DMS153 (cell line): Measurements from ENCODE around the gene CNNM1.

Experiments used
- DNase-seq: peaks from one replicate; lab custom pipeline; 2025; lab: John Stamatoyannopoulos, UW

CNNM1 gene

DNA sequence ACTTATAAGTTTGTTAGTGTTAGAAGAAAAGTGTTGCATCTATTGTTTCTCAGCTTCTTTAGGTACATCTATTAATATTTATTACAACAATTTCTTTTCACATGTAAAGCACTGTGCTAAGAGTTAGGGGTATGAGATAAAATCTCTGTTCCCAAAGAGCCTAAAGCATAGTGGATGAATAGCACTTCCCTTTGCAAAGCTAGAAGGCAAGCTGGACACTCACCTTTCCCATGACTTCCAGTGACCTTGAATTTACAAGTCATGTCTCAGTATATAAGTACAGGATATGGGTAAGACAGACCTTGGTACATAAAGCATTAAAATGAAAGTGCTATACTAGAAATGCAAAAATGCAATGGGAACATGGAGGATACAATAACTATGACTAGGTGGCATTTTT, 8.7 kb downstream of the CNNM1 start:
- DNase-seq, result no peak

DNA sequence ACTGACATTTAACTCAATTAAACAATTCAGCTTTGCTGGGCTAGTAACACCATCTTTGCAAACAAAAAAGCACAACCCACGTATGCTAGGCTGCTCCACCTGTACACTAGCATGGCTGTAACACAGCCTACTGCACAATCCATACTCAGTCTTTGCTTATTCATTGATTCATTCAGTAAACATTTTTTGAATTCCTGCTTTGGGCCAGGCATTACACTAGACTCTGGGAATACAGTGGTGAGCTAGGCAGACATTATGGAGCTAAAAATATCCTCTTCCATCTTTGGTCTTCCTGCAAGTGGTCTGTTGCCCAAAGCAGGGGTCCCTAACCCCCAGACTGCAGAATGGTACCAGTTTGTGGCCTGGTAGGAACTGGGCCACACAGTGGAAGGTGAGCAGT, 9.9 kb downstream of the CNNM1 start:
- no peak for DNase-seq

DNA sequence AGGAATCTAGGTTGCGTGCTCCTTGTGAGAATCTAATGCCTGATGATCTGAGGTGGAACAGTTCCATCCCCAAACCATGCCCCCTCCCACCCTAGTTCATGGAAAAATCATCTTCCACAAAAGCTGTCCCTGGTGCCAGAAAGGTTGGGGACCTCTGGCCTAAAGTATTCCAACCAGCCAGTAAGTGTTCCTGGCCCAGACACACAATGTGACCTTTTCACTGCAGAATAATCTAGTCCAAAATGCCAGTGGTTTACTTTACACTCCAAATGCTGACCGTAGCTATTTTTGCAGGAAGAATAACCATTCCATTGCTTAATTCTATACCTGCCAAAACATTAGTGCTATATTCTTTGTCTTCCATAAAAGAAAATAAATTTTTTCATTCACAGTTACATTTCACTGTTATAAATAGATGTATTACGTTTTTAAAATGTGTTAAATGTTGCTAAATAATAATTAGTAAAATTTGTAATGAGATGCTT, 10.4 kb downstream of the CNNM1 start:
- no peak for DNase-seq

DNA sequence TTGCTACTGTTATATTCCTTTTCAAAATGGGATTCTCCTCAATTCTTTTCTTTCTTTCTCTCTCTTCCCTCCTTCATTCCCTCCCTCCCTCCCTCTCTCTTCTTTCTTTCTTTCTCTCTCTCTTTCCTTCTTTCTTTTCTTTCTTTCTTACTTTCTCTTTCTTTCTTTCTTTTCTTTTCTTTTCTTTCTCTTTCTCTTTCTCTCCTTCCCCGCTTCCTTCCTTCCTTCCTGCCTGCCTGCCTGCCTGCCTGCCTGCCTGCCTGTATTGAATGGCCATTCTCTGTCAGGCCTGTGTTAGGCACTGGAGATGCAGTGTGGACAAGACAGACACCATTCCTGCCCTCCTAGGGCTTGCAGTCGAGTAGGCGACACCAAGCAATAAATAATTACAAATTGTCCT, 11.5 kb downstream of the CNNM1 start:
- no peak for DNase-seq

DNA sequence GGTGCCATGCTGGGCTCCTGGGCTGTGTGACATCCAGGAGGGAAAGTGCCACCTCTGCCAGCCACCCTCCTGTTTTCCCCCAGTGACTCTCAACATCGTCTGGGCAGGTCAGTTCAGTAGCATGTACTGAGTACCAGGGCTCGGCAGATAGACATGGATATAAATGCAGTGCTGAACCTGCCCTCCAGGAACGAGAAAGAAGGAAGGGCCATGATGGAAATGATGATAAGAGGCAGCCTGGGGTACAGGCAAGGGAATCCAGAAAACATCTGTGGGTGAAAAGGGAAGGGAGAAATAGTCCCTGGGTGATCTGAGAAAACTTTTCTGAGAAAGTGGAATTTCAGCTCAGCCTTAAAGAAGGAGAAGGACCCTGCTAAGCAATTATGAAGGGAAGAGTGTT, 12.1 kb downstream of the CNNM1 start:
- no peak for DNase-seq

DNA sequence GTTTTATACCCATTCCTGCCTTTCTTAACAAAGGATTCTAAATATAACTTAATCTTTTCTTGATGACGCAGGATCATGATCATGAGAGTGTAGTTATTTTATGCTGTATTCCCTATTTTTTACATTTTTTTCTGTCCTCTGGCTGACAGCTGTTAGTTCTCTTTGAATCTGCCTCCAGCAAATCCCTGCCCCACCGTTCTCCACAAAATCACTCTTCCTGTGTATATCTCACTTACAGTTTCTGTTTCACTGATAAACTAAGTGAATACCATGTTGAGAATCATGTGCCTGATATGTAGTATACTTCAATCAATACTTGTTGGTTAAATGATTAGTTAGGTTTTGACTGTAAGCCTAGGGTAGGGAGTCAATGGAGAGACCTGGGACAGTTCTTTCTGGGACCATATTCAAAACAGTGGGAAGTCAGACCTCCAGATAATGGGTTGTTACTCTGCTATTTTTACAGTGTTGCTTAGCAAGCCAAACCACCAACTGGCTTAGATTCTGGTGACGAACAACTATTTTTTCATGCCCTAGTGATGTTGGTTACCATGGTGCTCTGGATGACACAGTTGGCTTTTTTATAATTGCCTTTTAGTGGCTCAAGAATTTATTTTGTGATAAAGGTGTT, 12.8 kb downstream of the CNNM1 start:
- no peak for DNase-seq

DNA sequence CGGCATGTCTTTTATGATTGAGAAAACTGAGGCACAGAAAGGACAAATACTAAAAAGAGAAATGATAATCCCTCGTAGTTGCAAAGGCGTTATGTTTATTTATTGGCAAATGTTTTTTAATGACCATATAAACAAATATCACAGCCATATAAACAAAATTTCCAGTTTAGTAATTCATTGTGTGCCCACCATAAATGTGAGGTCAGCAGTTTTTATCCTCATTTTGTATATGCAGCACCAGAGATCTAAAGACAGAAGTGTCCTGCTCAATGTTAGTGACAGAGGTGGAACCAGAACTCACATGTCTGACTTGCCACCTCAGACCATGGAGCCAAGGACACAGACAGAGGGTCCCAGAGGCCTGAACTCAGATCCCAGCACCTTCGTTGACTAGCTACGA, 14.1 kb downstream of the CNNM1 start:
- no peak for DNase-seq

DNA sequence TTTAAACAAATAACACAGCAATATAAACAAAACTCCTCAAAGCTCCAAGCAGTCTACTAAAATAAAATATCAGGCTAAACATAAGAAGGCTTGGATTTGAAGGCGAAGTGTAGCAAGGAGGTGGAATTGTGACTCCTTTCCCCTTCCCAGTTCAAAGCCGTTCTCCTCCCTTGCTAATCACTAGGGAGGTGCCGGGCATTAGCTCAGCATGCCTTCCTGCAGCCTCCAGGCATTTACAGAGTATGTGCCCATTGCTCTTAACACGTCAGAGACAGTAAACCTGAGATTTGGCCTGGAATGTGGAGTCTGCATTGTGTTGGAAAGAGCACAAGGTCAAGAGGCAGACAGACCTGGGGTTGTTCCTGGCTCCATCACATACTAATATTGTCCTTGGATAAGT, 15.6 kb downstream of the CNNM1 start:
- no peak for DNase-seq

DNA sequence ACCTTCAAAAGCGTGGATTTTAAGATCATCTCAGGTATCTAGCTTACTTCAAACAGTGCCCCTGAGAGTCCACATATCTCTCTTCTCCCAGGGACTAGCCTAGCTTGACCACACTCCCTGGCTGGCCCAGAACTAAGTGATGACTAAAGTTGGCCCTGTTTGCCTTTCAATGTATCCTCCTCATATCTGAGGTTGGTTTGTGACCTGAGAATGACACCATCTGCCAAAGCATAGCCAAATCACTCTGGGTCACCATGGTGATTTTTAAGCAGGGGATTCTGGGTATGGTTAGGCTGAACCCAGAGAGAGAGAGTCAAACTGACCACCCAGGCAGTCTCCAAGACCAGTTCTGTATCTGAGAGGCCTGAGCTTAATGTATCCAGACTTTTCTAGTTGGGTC, 16.2 kb downstream of the CNNM1 start:
- no peak for DNase-seq

DNA sequence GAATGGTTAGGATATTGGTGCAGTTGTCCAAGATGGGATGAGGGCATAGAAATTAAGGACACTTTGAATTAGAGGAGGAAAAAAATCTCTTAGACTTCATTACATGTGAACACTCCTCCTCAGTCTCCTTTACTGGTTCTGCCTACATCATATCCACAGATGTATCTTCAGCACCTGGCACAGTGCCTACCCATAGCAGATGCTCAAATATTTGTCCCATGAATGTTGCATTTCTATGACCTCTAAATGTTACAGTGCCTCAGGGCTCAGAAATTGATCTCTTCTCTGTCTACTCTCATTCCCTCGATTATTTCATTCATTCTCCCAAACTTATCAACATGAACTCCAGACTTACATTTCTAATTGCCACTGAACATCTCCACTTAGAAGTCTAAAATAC, 17.1 kb downstream of the CNNM1 start:
- DNase-seq, result no peak

DNA sequence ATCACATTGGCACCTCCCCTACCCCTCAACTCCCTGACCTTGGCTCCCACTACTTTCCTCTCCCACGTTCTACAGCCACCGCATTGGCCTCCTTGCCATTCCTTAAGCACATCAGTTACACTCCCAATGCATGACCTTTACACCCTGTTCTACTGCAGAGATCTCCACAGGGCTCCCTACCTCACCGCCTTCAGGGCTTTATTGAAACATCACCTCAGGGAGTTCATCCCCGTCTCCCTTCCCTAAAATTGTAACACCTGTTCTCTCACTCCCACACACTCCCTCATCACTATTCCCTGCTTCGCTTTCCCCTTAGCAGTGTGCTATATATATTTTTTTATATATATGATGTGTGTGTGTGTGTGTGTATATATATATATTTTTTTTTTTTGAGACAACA, 18.5 kb downstream of the CNNM1 start:
- no peak for DNase-seq

DNA sequence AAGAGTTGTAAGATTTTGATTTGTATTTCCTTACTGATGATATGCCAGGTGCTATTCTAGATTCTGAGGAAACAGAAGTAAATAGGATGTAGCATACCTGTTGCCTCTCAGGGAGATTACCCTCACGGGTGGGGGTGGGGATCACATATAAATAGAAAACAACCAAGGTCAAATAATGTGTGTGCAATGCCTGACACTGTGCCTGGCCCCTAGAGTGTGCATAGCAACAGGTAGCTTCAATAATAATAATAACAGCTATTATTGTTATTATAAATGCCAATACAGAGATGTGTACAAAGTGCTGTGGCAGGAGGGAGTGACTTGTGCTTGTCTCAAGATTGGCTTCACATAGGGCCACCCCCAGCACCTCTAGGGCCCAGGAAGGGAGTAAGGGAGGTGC, 24.0 kb downstream of the CNNM1 start:
- no peak for DNase-seq

DNA sequence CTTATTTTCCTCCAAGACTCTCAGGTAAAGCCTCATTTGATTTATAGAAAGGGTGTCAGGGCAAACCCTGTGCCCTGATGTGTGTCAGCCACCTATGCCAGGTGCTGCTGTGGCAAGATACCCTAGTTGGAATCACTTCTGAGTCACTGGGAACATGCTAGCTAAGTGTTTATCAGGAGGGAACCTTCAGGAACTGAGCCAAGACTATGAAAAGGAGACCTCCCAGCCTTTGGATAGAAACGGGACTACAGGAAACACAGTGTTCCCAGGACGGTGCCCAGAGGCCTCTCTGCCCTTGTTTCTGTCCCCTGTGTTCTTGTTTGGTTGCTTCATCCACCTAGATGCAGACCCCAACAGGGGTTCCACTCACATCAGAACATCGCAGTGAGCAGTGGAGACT, 28.5 kb downstream of the CNNM1 start:
- DNase-seq, result no peak

DNA sequence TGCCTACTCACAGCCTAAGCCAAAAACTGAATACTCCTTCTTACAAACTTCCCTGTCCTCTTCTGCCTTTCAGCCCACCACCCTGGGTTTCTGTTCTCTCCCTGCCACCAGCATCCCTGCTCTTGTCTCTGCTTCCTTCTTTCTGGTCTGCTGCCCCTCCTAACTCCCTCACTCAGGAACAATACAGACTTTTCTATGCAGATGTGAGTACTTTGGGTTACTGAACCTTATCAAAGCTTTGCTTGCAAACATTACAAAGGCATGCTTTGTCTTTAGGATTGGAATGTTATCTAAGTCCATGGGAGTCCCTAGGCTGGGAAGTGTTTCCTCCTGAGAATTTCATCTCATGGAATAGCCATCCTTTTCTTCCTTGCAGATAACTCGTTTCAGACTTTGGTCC, 28.9 kb downstream of the CNNM1 start:
- DNase-seq, result no peak

DNA sequence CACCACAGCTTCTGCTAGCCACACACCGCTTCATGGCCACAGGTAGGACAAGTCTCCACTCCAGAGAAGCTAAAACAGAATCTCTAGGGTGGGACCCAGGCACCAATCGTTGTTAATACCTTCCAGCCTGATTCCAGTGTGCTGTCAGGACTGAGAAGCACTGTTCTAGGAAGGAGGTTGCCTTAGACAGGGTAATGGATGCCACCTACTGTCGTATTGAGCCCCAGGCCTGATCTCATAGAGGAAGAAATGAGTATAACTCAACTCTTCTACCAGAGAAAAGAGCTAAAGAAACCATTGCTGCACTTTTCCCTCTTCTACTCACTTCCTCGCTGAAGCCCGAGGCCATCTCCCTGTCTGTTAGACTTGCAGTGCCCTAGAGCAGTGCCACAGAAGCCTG, 31.8 kb downstream of the CNNM1 start:
- no peak for DNase-seq

DNA sequence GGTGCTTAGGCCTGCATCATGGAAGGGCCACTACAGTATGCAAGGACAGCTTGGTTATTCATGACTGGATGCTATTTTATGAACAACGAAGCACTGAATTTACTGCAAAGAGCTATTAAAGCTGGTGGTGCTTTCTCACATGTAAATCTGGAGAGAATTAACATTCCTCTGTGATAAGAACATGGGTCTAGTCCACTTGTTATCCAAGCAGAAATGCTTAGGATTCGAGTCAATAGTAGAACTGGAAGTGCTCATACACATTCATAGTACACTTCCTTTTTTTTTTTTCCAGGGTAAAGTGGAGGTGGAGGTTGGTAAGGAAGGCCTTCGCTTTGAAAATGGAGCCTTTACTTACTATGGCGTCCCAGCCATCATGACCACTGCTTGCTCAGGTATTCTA, 35.0 kb downstream of the CNNM1 start:
- no peak for DNase-seq

DNA sequence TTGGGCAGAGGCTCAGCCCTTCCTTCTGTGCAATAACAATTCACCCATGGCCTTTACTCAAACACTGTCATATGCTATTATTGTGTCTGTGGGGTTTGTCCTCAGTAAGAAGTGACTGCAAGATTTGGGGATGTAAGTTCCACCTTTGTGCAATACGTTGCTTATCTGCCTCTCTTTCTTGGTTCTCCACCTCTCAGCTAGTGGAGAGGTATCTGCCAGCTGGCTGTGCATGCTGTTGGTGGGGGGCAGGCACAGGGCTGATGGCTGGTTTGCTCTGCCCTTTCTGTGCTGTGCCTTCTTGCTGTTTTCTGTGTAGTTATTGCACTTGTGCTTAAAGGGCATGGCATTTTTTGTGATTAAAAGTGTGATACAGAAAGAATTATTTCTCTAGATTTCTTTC, 36.2 kb downstream of the CNNM1 start:
- no peak for DNase-seq

DNA sequence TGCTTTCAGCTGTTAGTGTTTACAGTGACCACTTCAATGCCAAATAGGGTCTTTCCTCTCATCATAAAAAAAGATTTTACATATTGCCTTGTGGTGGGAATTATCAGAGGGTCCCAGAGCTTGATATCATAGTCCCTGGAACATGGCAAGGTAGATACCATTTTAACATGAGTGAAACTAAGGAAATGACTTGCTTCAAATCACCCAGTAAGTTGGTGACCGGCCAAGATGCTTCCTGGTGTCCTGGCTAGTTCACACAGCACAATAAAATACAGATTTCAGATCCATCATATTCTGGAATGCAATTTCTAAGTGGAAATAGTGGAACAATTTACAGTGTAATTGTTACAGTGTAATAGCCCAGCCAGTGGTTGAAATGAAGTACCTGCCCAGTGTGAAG, 36.6 kb downstream of the CNNM1 start:
- no peak for DNase-seq

DNA sequence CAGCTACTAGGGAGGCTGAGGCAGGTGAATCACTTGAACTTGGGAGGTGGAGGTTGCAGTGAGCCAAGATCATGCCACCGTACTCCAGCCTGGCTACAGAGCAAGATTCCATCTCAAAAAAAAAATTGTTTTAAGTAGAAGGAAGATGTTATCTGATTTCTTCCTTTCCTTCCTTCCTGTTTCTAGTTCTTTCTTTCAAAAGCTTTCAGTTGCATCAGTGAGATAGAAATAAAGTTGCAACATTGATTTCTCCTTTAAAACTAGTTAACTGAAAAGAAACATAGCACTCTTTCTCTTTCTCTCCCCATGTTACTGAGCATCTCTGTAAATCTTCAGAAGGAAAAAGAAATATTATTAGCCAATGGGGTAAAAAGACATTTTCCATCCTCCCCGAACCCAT, 37.5 kb downstream of the CNNM1 start:
- no peak for DNase-seq

DNA sequence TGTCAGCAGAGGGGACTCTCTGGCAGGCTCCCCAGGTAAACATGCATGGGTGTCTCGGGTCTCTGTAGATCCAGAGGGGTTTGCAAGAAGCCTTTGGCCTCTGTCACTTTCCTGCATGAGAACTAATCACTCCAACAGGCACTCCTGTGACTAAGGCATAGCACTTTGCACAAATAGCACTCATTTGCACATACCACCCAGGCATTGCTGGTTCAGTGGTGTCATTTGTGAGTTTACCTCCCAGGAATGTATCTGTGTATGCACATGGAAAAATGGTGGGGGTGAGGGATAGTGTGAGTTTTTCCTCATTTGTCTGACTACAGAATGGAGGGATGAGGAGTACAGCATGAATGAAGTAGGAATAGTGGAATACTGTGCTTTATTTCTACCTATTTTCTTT, 39.5 kb downstream of the CNNM1 start:
- DNase-seq, result no peak

DNA sequence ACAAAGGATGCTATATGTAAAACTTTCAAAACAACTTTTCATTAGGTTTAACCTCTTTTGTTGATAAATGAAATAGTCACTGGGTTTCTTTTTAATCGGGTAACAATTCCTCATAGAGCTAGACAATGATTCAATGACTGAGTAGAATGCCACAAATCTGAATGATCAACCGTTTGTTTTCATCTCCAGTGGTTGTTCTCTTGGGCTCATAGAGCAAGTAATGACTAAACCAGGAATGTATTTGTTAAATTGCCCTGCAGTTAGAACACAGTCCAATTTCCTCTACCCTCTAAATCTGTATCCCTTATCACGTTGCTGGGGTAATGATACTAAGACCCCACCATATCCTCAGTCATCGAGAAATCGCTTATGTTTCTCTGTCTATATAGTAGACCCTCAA, 40.0 kb downstream of the CNNM1 start:
- no peak for DNase-seq

DNA sequence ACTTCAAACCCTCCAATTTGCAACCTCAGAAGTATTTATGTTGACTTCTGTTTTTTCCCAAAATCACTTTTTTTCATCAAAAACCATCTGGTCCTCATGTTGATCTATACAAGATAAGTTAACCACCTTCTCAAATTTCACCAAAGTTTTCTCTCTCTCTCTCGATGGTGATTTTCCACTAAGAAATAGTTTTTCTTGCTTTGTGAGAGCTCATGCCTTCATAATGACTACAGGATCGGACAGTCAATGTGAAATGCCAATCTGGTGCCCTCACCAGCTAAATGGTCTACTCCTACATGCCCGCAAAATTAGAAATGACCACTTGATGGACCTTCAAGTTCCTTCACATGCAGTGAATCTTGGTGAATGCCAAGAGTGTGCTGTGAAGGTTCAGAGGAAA, 40.4 kb downstream of the CNNM1 start:
- no peak for DNase-seq

DNA sequence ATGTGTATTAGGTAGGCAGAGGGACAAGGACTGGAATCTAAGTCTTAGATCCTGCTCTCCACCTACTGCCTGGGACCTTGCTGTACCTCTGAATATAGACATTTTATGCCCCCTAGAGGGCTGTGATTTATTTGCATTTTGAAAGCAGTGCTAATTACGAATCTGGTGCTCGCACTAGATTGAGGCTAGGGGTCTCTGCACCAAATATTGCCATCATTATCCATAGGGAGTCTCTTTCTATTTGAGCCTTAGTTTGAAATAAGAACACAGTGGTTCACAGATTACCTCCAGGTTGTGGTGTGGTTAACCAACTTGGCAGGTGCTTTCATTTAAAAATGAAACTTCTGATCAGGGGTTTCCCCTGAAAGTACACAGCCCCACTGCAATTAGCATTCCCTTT, 41.8 kb downstream of the CNNM1 start:
- peak; percentile 17 for DNase-seq

DNA sequence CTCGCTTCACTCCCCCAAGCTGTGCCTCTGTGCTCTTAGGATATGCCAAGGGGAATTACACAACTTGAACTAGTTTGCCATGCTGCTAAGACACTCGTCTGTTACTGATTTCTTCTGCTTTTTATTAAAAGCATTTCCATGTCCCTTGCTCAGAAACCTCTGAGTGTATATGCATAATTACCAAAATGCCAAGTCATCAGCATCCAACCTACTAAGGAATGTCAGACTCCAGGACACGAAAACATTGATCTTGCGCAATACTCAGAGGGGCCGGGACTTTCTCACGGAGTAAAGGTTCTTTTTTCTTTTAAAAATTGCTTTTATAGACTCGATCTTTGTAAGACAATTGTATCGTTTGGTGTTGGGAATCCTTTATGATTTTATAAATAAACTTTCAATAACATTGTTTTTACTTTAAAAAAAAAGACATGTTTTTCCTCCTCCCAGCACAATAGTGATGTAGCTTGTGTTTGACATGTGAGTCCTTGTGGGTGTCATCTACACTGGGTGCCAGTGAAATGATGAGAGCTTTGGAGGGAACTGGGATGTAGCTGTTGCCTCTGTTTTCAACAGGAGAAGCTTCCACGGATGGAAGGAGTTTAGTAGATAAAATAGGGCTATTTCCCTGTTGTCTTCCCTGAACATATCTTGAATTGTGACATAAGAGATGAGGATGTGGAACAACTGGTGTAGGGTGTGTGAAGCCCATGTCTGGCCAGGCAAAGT, 43.6 kb downstream of the CNNM1 start:
- no peak for DNase-seq
